Mammary epithelial cell (primary cell): Measurements from ENCODE around the gene S100A14.

ENCODE experiments used
- CTCF ChIP-seq, 2 donors: IDR thresholded peaks in 1 of 2; conservative IDR thresholded peaks in 1 of 2; 2 replicates each; pipeline ENCODE4 v1.5.1; 2011 to 2012; ENCODE audit warnings: inconsistent platforms in 2 of 2, low read length in 2 of 2, mild to moderate bottlenecking in 2 of 2, control low read depth in 1 of 2, low read depth in 1 of 2; ENCODE audit not compliant: insufficient read depth in 1 of 2; ENCODE audit errors: extremely low read depth in 1 of 2
- EZH2 ChIP-seq: IDR thresholded peaks from 2 replicates; pipeline ENCODE4 v1.6.1; 2012; ENCODE audit warnings: low read length, inconsistent platforms, borderline replicate concordance

GRCh38 chr1:153588482-153588881, 27.6 kb downstream of the S100A14 start:
- TF ChIP-seq CTCF (conservative IDR thresholded peaks at IDR 0.05 in 1 of 2, IDR thresholded peaks at IDR 0.05 in 1 of 2; ENCODE audit: extremely low read depth in 1 of 2, insufficient read depth in 1 of 2, low read depth in 1 of 2, low read length in 2 of 2): no peak
- no peak for TF ChIP-seq EZH2
